Fibroblast of skin of right quadriceps (primary cell): ENCODE data around the gene NXNL1.
A peak's percentile ranks its signal among the peaks of the same experiment; 100 is the strongest.
"Not testable (repeated sequence)": the region's sequence is repeated elsewhere in the genome, so short reads cannot be mapped to it uniquely, and the experiment has no call there.

ENCODE experiments used
- DNase-seq: peaks from one replicate; pipeline ENCODE4 v3.0.0-alpha.2; 2013

The NXNL1 gene

GRCh38 chr19:17460372-17461230 lies at the start of gene NXNL1:
NXNL1 (minus strand) TSS chr19:17460926; CDS start chr19:17460869, 57 bp downstream.
- no peak for DNase-seq

GRCh38 chr19:17508558-17508933 lies 47.8 kb upstream of the NXNL1 start:
- not testable (repeated sequence) for DNase-seq

- DNase-seq, result no peak
Measured at GRCh38 chr19:17506745-17507144, 46.0 kb upstream of the NXNL1 start.

- DNase-seq, result no peak
Measured at GRCh38 chr19:17505223-17505622, 44.5 kb upstream of the NXNL1 start.

- no peak for DNase-seq
Measured at GRCh38 chr19:17504456-17504855, 43.7 kb upstream of the NXNL1 start.

GRCh38 chr19:17504030-17504429 lies 43.3 kb upstream of the NXNL1 start:
- no peak for DNase-seq

GRCh38 chr19:17503240-17503639 lies 42.5 kb upstream of the NXNL1 start:
- no peak for DNase-seq

GRCh38 chr19:17500447-17501198 lies 39.9 kb upstream of the NXNL1 start:
- DNase-seq, result no peak

- peak; percentile 56 for DNase-seq
Measured at GRCh38 chr19:17499648-17500446, 39.1 kb upstream of the NXNL1 start.

- DNase-seq, result not testable (repeated sequence)
Measured at GRCh38 chr19:17499025-17499424, 38.3 kb upstream of the NXNL1 start.

GRCh38 chr19:17497149-17497798 lies 36.5 kb upstream of the NXNL1 start:
- DNase-seq, result no peak

GRCh38 chr19:17496337-17496997 lies 35.7 kb upstream of the NXNL1 start:
- DNase-seq, result peak; percentile 68

- peak; percentile 12 for DNase-seq
Measured at GRCh38 chr19:17495639-17496296, 35.0 kb upstream of the NXNL1 start.

GRCh38 chr19:17491287-17491686 lies 30.6 kb upstream of the NXNL1 start:
- DNase-seq, result peak; percentile 34

- DNase-seq, result no peak
Measured at GRCh38 chr19:17490411-17490810, 29.7 kb upstream of the NXNL1 start.

GRCh38 chr19:17489392-17490030 lies 28.8 kb upstream of the NXNL1 start:
- DNase-seq, result no peak

- peak; percentile 32 for DNase-seq
Measured at GRCh38 chr19:17488593-17489391, 28.1 kb upstream of the NXNL1 start.

GRCh38 chr19:17487284-17488121 lies 26.8 kb upstream of the NXNL1 start:
- DNase-seq, result no peak
